SKM-1 treated with dmso at 0.1 percent for 144 hours (cell line): ENCODE data around the gene PCDHB6.
"Not testable (repeated sequence)": the region's sequence is repeated elsewhere in the genome, so short reads cannot be mapped to it uniquely, and the experiment has no call there.

Experiments
- DNase-seq: peaks from one replicate; lab custom pipeline; 2025; ENCODE audit not compliant: unreplicated experiment; lab: John Stamatoyannopoulos, UW

The PCDHB6 gene

DNA sequence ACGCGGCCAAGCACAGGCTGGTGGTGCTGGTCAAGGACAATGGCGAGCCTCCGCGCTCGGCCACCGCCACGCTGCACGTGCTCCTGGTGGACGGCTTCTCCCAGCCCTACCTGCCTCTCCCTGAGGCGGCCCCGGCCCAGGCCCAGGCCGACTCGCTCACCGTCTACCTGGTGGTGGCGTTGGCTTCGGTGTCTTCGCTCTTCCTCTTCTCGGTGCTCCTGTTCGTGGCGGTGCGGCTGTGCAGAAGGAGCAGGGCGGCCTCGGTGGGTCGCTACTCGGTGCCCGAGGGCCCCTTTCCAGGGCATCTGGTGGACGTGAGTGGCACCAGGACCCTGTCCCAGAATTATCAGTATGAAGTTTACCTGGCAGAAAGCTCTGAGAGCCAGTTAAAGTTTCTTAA lies 8.0 kb downstream of the PCDHB6 start:
- not testable (repeated sequence) for DNase-seq

DNA sequence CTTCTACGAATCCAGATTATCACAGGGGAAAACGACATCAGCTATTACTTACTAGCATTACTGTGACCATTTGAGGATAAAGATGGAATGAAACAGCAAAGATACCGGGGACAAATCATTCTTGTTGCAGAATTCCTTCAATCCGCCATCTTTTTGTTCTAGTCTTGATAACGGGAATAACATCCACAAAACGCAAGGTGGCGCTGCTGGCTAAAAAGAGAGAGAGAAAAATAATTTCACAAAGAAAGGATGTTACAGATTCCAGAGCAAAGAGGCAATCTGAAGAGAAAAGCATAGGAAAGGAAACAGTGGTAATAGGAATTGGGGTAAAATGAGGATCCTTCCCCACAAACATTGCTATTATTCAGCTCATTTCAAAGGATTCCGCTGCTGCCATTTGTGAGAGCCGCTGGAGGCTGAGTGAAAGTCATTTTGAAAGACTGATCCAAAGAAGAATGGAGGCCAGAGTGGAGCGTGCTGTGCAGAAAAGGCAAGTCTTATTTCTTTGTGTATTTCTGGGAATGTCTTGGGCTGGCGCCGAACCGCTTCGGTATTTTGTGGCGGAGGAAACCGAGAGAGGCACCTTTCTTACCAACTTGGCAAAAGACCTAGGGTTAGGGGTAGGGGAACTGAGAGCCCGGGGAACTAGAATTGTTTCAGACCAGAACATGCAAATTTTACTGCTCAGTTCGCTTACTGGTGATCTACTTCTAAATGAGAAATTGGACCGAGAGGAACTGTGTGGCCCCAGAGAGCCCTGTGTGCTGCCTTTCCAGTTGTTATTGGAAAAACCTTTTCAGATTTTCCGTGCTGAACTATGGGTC lies 22.7 kb downstream of the PCDHB6 start, which contains the start of gene PCDHB7:
Gene PCDHB7 (plus strand): TSS at position 264 of the 824 bp plus-strand sequence. CDS start 192 bp downstream, at position 456.
- DNase-seq = no peak

DNA sequence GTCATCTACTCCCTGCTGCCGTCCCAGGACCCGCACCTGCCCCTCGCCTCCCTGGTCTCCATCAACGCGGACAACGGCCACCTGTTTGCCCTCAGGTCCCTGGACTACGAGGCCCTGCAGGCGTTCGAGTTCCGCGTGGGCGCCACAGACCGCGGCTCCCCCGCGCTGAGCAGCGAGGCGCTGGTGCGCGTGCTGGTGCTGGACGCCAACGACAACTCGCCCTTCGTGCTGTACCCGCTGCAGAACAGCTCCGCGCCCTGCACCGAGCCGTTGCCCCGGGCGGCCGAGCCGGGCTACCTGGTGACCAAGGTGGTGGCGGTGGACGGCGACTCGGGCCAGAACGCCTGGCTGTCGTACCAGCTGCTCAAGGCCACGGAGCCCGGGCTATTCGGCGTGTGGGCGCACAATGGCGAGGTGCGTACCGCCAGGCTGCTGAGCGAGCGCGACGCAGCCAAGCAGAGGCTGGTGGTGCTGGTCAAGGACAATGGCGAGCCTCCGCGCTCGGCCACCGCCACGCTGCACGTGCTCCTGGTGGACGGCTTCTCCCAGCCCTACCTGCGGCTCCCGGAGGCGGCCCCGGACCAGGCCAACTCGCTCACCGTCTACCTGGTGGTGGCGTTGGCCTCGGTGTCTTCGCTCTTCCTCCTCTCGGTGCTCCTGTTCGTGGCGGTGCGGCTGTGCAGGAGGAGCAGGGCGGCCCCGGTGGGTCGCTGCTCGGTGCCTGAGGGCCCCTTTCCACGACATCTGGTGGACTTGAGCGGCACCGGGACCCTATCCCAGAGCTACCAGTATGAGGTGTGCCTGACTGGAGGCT lies 24.6 kb downstream of the PCDHB6 start:
- DNase-seq = not testable (repeated sequence)

DNA sequence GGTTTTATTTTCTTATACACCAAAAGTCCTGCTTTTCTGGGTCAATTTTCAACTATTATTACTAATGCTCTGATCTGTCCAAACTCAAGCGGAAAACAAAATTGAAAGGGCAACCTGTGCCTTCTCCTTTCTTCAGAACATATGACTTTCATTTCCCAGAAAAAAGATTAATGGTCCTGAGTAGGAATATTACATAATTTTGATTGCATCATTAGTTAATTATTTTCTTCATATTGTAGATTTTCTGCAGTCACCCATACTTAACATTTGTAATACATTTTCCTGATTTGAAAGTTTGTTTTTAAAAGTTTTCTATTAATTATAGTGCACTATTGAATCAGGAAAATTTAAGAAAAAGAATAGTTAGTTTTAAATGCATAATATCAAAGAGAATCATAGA lies 26.1 kb downstream of the PCDHB6 start:
- DNase-seq = no peak

DNA sequence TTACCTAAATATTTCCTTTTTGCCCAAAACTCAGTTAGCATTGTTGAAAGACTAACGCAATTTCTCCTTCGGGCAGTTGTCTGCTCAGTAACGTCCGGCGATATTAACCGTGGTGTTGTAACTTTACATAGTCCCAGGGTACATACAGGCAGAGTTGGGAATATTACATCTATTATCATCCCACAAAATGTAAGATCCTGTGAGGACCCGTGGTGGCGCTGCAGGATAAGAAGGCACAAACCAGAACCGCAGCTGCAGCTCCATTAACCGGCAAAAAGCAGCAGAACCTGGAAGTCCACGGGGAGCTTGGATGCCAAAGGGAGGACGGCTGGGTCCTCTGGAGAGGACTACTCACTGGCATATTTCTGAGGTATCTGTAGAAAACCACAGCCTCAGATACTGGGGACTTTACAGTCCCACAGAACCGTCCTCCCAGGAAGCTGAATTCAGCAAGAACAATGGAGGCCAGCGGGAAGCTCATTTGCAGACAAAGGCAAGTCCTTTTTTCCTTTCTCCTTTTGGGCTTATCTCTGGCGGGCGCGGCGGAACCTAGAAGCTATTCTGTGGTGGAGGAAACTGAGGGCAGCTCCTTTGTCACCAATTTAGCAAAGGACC lies 27.8 kb downstream of the PCDHB6 start, which contains the start of gene PCDHB8:
Gene PCDHB8 (plus strand): TSS at position 214 of the 615 bp plus-strand sequence. CDS start 245 bp downstream, at position 459.
- not testable (repeated sequence) for DNase-seq

DNA sequence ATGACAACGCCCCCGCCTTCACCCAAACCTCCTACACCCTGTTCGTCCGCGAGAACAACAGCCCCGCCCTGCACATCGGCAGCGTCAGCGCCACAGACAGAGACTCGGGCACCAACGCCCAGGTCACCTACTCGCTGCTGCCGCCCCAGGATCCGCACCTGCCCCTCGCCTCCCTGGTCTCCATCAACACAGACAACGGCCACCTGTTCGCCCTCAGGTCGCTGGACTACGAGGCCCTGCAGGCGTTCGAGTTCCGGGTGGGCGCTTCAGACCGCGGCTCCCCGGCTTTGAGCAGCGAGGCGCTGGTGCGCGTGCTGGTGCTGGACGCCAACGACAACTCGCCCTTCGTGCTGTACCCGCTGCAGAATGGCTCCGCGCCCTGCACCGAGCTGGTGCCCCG lies 29.5 kb downstream of the PCDHB6 start:
- not testable (repeated sequence) for DNase-seq

DNA sequence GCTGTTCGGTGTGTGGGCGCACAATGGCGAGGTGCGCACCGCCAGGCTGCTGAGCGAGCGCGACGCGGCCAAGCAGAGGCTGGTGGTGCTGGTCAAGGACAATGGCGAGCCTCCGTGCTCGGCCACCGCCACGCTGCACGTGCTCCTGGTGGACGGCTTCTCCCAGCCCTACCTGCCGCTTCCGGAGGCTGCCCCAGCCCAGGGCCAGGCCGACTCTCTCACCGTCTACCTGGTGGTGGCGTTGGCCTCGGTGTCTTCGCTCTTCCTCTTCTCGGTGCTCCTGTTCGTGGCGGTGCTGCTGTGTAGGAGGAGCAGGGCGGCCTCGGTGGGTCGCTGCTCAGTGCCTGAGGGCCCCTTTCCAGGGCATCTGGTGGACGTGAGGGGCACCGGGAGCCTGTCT lies 30.0 kb downstream of the PCDHB6 start:
- not testable (repeated sequence) for DNase-seq

DNA sequence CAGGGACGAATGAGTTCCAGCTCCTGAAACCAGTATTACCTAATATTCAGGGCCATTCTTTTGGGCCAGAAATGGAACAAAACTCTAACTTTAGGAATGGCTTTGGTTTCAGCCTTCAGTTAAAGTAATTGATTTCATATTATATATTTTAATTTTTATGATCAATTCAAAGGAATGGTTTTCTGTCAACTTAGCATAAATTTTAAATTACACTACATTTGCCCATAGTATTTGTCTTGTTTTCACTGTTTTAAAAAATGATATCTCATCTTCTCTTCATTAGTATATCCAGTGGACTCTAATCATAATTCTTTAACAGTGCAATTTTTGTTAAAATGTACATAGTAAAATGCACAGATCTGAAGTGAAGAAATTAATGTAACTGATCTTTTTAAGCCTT lies 30.5 kb downstream of the PCDHB6 start:
- DNase-seq = no peak

DNA sequence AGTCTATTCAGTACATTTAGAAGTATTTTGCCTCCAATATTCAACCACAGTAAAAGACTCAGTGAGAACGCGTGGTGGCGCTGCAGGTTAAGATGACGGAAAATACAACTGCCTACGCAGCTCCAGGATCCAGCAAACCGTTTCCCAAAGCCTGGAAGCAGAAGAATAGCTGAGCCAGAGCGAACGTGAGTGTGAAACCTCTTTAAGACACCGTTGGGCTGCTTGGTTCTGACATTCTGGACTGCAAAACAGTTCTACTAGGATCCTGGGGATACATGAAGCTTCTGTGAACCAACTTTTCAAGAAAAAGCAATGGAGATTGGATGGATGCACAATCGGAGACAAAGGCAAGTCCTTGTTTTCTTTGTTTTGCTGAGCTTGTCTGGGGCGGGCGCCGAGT lies 32.4 kb downstream of the PCDHB6 start, which contains the start of gene PCDHB16:
Gene PCDHB16 (plus strand): TSS at position 140 of the 400 bp plus-strand sequence. CDS start 173 bp downstream, at position 313.
- DNase-seq = no peak

DNA sequence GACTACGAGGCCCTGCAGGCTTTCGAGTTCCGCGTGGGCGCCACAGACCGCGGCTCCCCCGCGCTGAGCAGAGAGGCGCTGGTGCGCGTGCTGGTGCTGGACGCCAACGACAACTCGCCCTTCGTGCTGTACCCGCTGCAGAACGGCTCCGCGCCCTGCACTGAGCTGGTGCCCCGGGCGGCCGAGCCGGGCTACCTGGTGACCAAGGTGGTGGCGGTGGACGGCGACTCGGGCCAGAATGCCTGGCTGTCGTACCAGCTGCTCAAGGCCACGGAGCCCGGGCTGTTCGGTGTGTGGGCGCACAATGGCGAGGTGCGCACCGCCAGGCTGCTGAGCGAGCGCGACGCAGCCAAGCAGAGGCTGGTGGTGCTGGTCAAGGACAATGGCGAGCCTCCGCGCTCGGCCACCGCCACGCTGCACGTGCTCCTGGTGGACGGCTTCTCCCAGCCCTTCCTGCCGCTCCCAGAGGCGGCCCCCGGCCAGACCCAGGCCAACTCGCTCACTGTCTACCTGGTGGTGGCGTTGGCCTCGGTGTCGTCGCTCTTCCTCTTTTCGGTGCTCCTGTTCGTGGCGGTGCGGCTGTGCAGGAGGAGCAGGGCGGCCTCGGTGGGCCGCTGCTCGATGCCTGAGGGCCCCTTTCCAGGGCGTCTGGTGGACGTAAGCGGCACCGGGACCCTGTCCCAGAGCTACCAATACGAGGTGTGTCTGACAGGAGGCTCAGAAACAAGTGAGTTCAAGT lies 34.4 kb downstream of the PCDHB6 start:
- not testable (repeated sequence) for DNase-seq

DNA sequence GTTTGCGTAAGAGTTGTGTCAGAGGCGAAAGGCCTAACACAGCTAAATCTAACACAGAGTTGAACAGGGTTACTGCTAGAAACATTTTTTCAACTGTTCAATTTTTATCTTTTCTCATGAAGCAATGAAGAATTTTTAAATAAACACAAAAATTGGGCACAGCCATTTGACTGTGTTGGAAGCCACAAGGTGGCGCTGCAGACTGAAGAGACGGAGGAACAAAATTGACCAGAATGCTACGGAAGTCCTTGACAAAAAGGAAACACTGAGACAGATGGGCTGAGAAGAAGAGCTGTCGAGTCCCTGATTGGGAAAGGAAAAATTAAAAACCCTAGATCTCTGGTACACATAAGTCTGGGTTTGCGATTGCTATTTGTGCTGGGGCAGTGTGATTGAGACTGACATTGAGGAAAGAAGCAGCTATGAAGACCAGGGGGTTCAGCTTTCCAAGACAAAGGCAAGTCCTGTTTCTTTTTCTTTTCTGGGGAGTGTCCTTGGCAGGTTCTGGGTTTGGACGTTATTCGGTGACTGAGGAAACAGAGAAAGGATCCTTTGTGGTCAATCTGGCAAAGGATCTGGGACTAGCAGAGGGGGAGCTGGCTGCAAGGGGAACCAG lies 37.1 kb downstream of the PCDHB6 start, which contains the start of gene PCDHB9:
Gene PCDHB9 (plus strand): TSS at position 265 of the 616 bp plus-strand sequence. CDS start 158 bp downstream, at position 423.
- peak; percentile 8 for DNase-seq

DNA sequence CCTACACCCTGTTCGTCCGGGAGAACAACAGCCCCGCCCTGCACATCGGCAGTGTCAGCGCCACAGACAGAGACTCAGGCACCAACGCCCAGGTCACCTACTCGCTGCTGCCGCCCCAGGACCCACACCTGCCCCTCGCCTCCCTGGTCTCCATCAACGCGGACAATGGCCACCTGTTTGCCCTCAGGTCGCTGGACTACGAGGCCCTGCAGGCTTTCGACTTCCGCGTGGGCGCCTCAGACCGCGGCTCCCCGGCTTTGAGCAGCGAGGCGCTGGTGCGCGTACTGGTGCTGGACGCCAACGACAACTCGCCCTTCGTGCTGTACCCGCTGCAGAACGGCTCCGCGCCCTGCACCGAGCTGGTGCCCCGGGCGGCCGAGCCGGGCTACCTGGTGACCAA lies 38.8 kb downstream of the PCDHB6 start:
- DNase-seq = not testable (repeated sequence)

DNA sequence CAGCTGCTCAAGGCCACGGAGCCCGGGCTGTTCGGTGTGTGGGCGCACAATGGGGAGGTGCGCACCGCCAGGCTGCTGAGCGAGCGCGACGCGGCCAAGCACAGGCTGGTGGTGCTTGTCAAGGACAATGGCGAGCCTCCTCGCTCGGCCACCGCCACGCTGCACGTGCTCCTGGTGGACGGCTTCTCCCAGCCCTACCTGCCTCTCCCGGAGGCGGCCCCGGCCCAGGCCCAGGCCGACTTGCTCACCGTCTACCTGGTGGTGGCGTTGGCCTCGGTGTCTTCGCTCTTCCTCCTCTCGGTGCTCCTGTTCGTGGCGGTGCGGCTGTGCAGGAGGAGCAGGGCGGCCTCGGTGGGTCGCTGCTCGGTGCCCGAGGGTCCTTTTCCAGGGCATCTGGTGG lies 39.3 kb downstream of the PCDHB6 start:
- not testable (repeated sequence) for DNase-seq

DNA sequence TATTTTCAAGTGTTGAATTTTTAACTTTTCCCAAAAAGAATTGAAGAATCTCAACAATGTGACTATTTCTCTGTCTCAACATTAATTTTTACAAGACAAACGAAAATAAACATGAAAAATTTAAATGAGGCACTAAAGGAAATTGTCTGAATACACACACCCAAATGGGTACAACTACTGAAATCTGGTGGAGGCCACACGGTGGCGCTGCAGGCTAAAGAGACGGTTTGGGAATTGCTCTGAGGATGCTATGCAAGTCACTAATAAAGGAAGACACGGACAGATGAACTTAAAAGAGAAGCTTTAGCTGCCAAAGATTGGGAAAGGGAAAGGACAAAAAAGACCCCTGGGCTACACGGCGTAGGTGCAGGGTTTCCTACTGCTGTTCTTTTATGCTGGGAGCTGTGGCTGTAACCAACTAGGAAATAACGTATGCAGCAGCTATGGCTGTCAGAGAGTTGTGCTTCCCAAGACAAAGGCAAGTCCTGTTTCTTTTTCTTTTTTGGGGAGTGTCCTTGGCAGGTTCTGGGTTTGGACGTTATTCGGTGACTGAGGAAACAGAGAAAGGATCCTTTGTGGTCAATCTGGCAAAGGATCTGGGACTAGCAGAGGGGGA lies 42.4 kb downstream of the PCDHB6 start, which contains the start of gene PCDHB10:
Gene PCDHB10 (plus strand): TSS at position 244 of the 616 bp plus-strand sequence. CDS start 200 bp downstream, at position 444.
- no peak for DNase-seq

DNA sequence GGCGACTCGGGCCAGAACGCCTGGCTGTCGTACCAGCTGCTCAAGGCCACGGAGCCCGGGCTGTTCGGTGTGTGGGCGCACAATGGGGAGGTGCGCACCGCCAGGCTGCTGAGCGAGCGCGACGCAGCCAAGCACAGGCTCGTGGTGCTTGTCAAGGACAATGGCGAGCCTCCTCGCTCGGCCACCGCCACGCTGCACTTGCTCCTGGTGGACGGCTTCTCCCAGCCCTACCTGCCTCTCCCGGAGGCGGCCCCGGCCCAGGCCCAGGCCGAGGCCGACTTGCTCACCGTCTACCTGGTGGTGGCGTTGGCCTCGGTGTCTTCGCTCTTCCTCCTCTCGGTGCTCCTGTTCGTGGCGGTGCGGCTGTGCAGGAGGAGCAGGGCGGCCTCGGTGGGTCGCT lies 44.5 kb downstream of the PCDHB6 start:
- DNase-seq = not testable (repeated sequence)

DNA sequence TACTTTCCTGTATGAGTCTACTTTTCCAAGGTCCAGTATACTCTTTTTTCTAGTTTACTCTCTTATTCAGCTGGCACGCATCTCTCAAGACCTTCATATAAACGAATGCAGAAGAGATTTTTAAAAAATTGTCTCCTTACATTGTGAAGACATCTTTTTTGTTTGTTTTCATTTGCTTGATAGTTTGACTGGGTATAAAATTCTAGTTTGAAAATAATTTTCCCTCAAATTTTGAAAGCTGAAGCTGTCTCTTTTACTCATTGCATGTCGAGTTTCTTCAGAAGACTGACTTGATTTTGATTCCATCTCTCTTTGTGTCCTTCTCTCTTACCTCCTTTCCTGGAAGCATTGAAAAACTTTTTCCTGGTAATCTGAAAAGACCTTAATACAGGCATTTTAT lies 46.5 kb downstream of the PCDHB6 start:
- DNase-seq = no peak

DNA sequence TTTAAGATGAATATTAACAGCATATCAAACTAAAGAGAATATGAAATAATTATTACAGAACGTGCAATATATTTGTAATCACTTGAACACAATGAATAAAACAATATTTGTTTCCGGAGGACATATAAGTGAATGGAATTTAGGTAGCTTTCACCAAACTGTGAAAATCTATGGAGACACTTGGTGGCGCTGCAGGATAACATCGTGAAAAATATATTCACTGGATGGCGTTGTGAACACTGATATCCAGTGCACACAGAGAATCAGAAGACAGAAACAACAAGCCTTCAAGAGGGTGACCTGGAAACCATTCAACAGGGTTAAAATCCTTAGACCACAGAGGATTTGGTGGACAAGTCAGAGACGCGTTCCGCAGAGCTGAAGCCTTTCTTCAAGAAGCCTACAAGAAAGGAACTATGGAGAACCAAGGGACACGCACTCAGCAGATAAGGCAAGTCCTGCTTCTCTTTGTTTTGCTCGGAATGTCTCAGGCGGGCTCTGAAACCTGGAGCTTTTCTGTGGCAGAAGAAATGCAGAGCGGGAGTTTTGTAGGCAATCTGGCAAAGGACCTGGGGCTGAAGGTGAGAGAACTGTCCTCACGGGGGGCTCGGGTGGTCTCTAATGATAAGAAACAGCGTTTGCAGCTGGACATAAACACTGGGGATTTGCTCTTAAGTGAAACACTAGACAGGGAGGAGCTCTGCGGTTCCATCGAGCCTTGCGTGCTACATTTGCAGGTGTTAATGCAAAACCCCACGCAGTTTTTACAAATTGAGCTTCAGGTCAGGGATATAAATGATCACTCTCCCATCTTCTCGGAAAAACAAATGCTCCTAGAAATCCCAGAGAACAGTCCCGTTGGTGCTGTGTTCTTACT lies 49.7 kb downstream of the PCDHB6 start, which contains the start of gene PCDHB11:
Gene PCDHB11 (plus strand): TSS at position 269 of the 877 bp plus-strand sequence. CDS start 148 bp downstream, at position 417.
- no peak for DNase-seq

DNA sequence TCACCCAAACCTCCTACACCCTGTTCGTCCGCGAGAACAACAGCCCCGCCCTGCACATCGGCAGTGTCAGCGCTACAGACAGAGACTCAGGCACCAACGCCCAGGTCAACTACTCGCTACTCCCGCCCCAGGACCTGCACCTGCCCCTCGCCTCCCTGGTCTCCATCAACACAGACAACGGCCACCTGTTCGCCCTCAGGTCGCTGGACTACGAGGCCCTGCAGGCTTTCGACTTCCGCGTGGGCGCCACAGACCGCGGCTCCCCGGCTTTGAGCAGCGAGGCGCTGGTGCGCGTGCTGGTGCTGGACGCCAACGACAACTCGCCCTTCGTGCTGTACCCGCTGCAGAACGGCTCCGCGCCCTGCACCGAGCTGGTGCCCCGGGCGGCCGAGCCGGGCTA lies 51.3 kb downstream of the PCDHB6 start:
- DNase-seq = not testable (repeated sequence)
